GM10266 (cell line): ENCODE data around the gene ERVFRD-1.

Source experiments
- DNase-seq: peaks from one replicate; pipeline ENCODE4 v3.0.0; 2012; ENCODE audit errors: extremely low spot score
- CTCF ChIP-seq: IDR thresholded peaks from 2 replicates; pipeline ENCODE4 v1.5.1; 2012; ENCODE audit warnings: mild to moderate bottlenecking, low read depth; ENCODE audit not compliant: control insufficient read depth, insufficient read depth; ENCODE audit errors: missing control alignments

ERVFRD-1 gene

GRCh38 chr6:11140056-11140455 is 28.5 kb upstream of the ERVFRD-1 start:
- no peak for TF ChIP-seq CTCF
- DNase-seq: no peak

- no peak for TF ChIP-seq CTCF
- peak; percentile 28 for DNase-seq
Measured at GRCh38 chr6:11139051-11139960, 27.8 kb upstream of the ERVFRD-1 start.

DNA sequence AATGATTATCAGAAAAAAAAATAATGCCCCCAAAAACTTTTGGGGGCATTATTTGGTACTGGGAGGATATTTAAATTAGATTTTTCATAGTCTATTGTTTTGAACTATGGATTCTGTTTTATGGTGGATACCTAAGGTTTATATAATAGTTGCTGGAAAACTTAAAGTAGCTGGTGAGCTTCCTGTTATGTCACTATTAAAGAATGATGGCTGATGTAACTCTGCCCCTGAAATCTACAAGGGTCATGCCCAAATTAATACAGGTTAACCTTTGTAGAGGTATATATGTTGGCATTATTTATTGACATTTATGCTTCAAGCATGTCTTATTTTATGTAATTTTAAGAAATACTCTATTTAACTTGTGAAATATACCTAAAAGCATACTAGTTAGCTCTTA is 25.3 kb upstream of the ERVFRD-1 start:
- TF ChIP-seq CTCF: no peak

DNA sequence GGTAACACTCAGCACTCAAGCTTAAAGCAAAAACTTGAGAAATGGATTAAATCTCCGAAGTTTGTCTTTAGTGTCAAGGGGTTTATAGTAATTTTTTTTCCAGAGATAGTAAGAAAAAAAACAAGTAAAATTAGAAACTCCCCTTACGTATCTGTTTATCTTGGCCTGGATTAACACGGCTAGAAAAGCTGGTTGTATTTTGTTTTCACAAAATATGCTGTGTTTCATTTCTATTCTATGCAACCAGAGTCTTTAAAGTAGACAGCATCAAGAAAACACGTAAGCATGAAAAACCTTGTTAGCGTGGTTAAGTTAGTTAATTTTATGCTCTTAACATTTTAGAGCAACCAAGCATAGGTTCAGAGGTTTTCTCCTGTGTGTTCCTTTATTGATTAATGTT is 21.8 kb upstream of the ERVFRD-1 start:
- DNase-seq: no peak
- no peak for TF ChIP-seq CTCF

More for the DNA sequence above, 25.3 kb upstream of the ERVFRD-1 start:
- no peak for DNase-seq

DNA sequence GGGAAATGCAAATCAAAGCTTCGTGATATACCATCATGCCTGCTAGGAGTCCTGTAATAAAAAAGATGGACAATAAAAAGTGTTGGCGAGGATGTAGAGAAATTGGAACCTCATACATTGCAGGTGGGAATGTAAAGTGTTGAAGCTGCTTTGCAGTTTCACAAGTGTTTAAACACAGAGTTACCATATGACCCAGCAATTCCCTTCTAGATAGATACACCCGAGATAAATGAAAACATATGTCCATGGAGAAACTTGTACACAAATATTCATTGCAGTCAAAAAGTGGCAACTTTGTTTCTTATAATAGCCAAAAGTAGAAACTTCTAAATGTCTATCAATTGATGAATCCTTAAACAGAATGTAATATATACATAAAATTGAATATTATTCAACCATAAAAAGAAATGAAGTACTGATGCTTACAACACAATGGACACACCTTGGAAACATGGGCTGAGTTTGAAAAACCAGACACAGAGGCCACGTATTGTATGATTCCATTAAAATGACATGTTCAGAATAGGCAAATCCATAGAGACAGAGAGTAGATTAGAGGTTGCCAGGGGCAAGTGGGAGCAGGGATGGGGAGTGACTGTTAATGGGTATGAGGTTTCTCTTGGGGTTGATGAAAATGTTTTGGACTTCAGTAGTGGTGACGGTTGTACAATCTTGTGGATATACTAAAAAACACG is 20.8 kb upstream of the ERVFRD-1 start:
- no peak for DNase-seq
- TF ChIP-seq CTCF: no peak

- no peak for TF ChIP-seq CTCF
- DNase-seq: no peak
Measured at GRCh38 chr6:11130605-11131004, 19.1 kb upstream of the ERVFRD-1 start.
